ENCODE results near the gene SGCD.

SGCD gene

DNA sequence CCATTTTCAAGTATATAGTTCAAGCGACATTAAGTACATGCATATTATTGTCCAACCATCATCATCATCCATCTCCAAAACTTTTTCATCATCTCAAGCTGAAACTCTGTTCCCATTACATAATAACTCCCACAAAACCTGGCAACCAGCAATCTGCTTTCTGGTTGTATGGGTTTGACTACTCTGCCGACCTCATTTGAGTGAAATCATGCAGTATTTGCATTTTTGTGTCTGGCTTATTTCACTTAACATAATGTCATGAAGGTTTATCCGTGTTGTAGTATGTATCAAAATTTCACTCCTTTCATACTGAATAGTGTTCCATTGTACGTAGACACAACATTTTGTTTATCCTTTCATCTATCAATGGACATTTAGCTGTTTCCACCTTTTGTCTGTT is 74.8 kb downstream of the SGCD start:
- 83 to 85% methylated on average over 1 to 3 of the region's 4 CpGs for WGBS, 2 experiments (ENCODE audit: insufficient coverage in 2 of 2)
- H3K36me3 ChIP-seq (ENCODE audit: control insufficient read depth, insufficient read depth, low read length) = no peaks in the 10 kb centered on the region
- no peak overlapping the region for H3K4me3 ChIP-seq (ENCODE audit: extremely low read depth, insufficient read depth, low read length, poor library complexity, severe bottlenecking)
- H3K27ac ChIP-seq (ENCODE audit: low read depth, low read length, severe bottlenecking) = no peak overlapping the region
- no peaks in the 10 kb centered on the region for H3K4me1 ChIP-seq (ENCODE audit: control insufficient read depth, insufficient read depth, low read length, poor library complexity, severe bottlenecking)
- no peaks in the 10 kb centered on the region for H3K9me3 ChIP-seq (ENCODE audit: control insufficient read depth, low read length)

DNA sequence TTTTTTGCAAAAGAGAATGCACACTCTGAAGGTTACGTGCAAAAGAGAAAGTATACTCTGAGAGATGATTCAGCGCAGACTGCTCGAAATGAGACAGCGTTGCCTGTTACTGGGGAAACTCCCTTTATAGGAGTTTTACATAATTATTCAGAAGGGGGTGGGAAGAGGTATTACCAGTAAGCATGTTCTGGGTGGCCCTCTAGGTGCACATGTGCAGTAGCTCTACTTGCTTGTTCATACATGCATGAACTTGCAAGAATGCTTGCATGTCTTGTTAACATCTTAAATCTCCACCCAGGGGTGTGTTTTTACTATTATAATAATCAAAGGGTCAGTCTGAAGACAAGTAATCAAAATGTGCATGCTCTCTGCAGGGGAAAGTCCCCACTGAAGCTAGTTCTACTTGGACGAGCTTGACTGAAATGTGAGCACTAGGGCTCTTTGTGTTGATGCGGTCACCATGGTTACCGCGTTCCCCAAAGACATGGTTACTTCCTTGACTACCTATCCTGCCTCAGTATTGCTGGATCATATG is 75.5 kb downstream of the SGCD start:
- Histone ChIP-seq H3K27ac (ENCODE audit: low read depth, low read length, severe bottlenecking) (no peak overlapping the region), H3K9me3 (ENCODE audit: control insufficient read depth, low read length) (peaks cover 4% of the 10 kb centered on the region), H3K4me1 (ENCODE audit: control insufficient read depth, insufficient read depth, low read length, poor library complexity, severe bottlenecking) (no peaks in the 10 kb centered on the region), H3K4me3 (ENCODE audit: extremely low read depth, insufficient read depth, low read length, poor library complexity, severe bottlenecking) (no peak overlapping the region), H3K36me3 (ENCODE audit: control insufficient read depth, insufficient read depth, low read length) (no peaks in the 10 kb centered on the region)
- whole genome bisulfite sequencing, 2 experiments (ENCODE audit: insufficient coverage in 2 of 2) = 64 to 83% methylated on average over 2 to 6 of the region's 8 CpGs

DNA sequence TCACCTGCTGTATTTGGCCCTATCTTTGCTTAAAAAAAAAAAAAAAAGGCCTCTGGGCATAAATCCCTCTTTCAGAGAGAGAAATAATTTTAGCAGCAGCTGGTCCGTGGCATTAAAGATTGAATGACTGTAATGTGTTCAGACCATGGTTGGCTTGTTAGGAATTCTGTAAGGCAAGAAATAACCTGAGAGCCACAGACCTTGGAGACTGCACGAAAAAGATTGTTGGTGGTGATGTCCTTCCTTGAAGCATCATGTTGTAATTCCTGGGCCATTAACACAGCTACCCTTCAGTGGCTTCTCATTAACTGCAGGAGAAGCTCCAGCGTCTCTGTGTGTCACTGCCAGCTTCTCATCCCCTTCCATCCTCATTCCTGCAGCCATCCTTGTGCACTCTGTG is 79.0 kb downstream of the SGCD start:
- Histone ChIP-seq H3K27ac (ENCODE audit: low read depth, low read length, severe bottlenecking) (no peak overlapping the region), H3K36me3 (ENCODE audit: control insufficient read depth, insufficient read depth, low read length) (no peaks in the 10 kb centered on the region), H3K4me1 (ENCODE audit: control insufficient read depth, insufficient read depth, low read length, poor library complexity, severe bottlenecking) (peaks cover 3% of the 10 kb centered on the region), H3K9me3 (ENCODE audit: control insufficient read depth, low read length) (peaks cover 4% of the 10 kb centered on the region), H3K4me3 (ENCODE audit: extremely low read depth, insufficient read depth, low read length, poor library complexity, severe bottlenecking) (no peak overlapping the region)
- 85 to 88% methylated on average over 2 to 3 of the region's 3 CpGs for WGBS, 2 experiments (ENCODE audit: insufficient coverage in 2 of 2)

DNA sequence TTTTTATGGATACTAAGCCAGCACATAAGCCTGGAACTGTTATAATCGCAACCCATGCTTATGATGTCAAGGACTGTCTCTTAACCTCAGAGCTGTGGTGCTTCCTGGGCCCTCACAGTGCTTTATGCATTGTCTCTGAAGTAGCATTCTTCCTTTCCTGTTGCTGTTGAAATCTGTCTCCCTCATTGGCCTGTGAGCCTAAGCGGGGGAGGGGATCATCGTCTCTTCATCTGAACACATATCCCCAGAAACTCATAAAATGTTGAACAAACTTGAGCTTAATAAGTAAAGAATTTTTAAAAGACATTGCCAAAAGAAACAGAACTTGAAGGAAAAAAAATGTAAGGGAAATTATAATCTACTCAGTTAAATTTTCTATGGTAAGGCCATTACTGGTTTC is 80.3 kb downstream of the SGCD start:
- Histone ChIP-seq H3K9me3 (ENCODE audit: control insufficient read depth, low read length) (peaks cover 4% of the 10 kb centered on the region), H3K4me3 (ENCODE audit: extremely low read depth, insufficient read depth, low read length, poor library complexity, severe bottlenecking) (no peak overlapping the region), H3K27ac (ENCODE audit: low read depth, low read length, severe bottlenecking) (no peak overlapping the region), H3K36me3 (ENCODE audit: control insufficient read depth, insufficient read depth, low read length) (no peaks in the 10 kb centered on the region), H3K4me1 (ENCODE audit: control insufficient read depth, insufficient read depth, low read length, poor library complexity, severe bottlenecking) (peaks cover 8% of the 10 kb centered on the region)
- 93 to 100% methylated on average over 1 of the region's 3 CpGs for WGBS, 2 experiments (ENCODE audit: insufficient coverage in 2 of 2)

DNA sequence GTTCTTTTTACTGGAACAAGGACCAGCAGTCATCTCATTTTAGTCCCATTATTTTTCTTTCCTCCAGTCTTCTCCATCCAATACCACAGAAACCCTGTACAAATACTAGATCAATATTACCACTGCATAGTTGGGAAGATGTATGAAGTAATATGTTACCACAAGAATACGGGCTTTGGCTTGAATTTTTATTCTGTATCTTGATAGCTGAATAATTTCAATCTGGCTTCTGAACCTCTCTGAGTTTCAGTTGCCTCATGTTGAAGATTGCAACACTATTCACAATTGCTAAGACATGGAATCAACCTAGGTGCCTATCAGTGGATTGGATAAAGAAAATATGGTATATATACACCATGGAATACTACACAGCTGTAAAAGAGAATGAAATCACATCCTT is 82.9 kb downstream of the SGCD start:
- Histone ChIP-seq H3K4me1 (ENCODE audit: control insufficient read depth, insufficient read depth, low read length, poor library complexity, severe bottlenecking) (peaks cover 8% of the 10 kb centered on the region), H3K36me3 (ENCODE audit: control insufficient read depth, insufficient read depth, low read length) (no peaks in the 10 kb centered on the region), H3K27ac (ENCODE audit: low read depth, low read length, severe bottlenecking) (no peak overlapping the region), H3K9me3 (ENCODE audit: control insufficient read depth, low read length) (peaks cover 4% of the 10 kb centered on the region), H3K4me3 (ENCODE audit: extremely low read depth, insufficient read depth, low read length, poor library complexity, severe bottlenecking) (no peak overlapping the region)
- WGBS, 2 experiments (ENCODE audit: insufficient coverage in 2 of 2) = no CpG with 5 or more reads among the region's 1 CpG

DNA sequence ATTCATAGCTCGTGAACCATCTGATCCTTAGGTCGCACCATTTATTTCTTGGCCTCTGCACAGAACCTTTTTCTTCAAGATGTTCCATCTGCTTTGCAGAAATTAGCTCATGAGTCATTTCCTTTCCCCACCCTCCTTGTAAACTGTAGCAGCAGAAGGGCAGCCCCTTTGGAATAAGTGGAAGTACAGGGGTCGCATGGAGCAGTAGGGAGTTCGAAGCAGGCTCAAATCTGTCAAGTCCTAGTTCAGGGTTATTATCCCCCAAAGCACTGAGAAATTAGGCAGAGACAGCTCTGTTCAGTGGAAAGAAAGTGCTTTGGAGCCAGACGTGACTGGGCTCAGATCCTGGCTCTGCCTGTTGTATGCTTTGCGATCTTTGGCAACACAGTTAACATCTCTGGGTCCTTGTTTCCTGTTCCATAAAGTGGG is 84.2 kb downstream of the SGCD start:
- H3K9me3 ChIP-seq (ENCODE audit: control insufficient read depth, low read length) = peaks cover 4% of the 10 kb centered on the region
- H3K27ac ChIP-seq (ENCODE audit: low read depth, low read length, severe bottlenecking) = no peak overlapping the region
- no peaks in the 10 kb centered on the region for H3K36me3 ChIP-seq (ENCODE audit: control insufficient read depth, insufficient read depth, low read length)
- peaks cover 8% of the 10 kb centered on the region for H3K4me1 ChIP-seq (ENCODE audit: control insufficient read depth, insufficient read depth, low read length, poor library complexity, severe bottlenecking)
- no peak overlapping the region for H3K4me3 ChIP-seq (ENCODE audit: extremely low read depth, insufficient read depth, low read length, poor library complexity, severe bottlenecking)
- 78 to 82% methylated on average over 2 to 4 of the region's 6 CpGs for WGBS, 2 experiments (ENCODE audit: insufficient coverage in 2 of 2)

DNA sequence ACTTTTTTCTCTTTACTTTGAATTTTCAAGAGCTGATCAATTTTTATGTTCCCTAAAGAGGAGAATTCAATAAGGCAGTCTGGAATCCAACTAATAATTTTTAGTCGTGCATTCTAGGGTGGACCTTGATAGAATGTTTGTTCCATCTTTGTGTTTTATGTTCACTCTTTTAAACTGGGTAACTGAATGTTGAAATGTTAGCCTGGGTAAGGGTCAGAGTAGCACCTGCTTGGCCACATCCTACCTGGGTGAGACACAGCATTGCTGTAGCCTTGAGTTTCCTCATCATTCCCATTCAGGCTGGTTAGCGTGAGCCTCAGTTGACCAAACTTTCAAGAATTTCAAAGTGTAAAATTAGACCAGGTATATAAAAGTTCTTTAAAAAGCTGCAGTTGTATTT is 85.0 kb downstream of the SGCD start:
- Histone ChIP-seq H3K4me3 (ENCODE audit: extremely low read depth, insufficient read depth, low read length, poor library complexity, severe bottlenecking) (no peak overlapping the region), H3K27ac (ENCODE audit: low read depth, low read length, severe bottlenecking) (no peak overlapping the region)
- 100% methylated on average over 1 of the region's 2 CpGs for WGBS, 2 experiments (ENCODE audit: insufficient coverage in 2 of 2)

DNA sequence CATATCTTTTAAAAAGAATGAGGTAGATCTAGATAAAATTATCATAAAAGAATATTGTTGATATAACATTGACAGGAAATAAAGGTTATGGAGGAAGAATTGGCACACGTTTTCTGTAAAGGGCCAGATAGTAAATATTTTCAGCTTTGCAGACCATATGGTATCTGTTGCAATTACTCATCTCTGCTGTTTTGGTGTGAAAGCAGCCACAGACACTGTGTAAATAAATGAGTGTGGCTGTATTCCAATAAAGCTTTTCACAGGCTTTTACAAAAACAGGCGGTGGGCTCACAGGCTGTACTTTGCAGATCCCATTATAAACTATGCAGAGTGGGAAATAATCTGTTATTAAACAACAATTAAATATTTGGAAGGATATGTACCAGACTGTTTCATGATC is 87.4 kb downstream of the SGCD start:
- Histone ChIP-seq H3K4me3 (ENCODE audit: extremely low read depth, insufficient read depth, low read length, poor library complexity, severe bottlenecking) (no peak overlapping the region), H3K9me3 (ENCODE audit: control insufficient read depth, low read length) (no peaks in the 10 kb centered on the region), H3K27ac (ENCODE audit: low read depth, low read length, severe bottlenecking) (no peak overlapping the region), H3K36me3 (ENCODE audit: control insufficient read depth, insufficient read depth, low read length) (no peaks in the 10 kb centered on the region), H3K4me1 (ENCODE audit: control insufficient read depth, insufficient read depth, low read length, poor library complexity, severe bottlenecking) (peaks cover 8% of the 10 kb centered on the region)
- WGBS, 2 experiments (ENCODE audit: insufficient coverage in 2 of 2) = 100% methylated on average over 1 of the region's 2 CpGs; no CpG with 5 or more reads in 1 of the 2 experiments

More for the DNA sequence above, 85.0 kb downstream of the SGCD start:
- no peaks in the 10 kb centered on the region for H3K36me3 ChIP-seq (ENCODE audit: control insufficient read depth, insufficient read depth, low read length)
- peaks cover 4% of the 10 kb centered on the region for H3K9me3 ChIP-seq (ENCODE audit: control insufficient read depth, low read length)
- H3K4me1 ChIP-seq (ENCODE audit: control insufficient read depth, insufficient read depth, low read length, poor library complexity, severe bottlenecking) = peaks cover 8% of the 10 kb centered on the region

DNA sequence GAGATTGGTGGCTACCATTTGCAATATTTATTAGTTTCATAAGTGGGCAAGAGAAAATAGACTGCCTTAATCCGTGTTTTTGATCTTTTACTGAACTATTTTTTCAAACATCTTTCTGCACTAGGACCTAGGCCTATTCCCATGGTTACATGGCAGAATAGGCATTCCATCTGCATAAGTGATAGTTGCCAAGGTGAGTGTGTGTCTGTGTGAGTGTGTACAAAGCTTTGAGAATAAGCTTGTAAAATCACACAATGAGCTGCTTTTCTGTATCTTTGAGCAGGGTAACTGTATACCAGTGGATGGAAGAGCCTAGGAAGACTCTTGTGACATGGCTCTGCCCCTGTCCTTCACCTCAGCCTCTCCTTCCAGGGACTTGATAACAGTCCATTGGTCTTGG is 92.7 kb downstream of the SGCD start:
- Histone ChIP-seq H3K9me3 (ENCODE audit: control insufficient read depth, low read length) (no peaks in the 10 kb centered on the region), H3K4me1 (ENCODE audit: control insufficient read depth, insufficient read depth, low read length, poor library complexity, severe bottlenecking) (no peaks in the 10 kb centered on the region), H3K27ac (ENCODE audit: low read depth, low read length, severe bottlenecking) (no peak overlapping the region), H3K36me3 (ENCODE audit: control insufficient read depth, insufficient read depth, low read length) (no peaks in the 10 kb centered on the region), H3K4me3 (ENCODE audit: extremely low read depth, insufficient read depth, low read length, poor library complexity, severe bottlenecking) (no peak overlapping the region)
- WGBS, 2 experiments (ENCODE audit: insufficient coverage in 2 of 2) = no CpG with 5 or more reads among the region's 1 CpG

DNA sequence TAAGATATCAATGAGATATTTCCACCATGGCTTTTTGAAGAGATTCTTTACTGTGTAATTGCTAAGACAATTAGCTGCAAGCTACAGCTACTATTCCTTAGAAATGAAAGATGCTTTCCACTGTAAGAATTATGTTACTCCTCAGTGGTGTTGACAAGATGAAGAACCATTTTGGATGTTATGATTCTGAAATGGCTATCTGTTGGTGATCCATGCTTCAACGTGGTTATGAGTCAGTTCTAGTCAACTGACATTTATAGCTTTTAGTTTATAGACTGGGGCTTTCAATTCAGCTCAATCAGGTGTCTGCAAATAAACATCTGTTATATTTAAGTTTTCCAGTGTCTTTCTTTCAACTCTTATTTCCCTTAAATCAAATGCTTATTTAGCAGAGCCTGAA is 93.7 kb downstream of the SGCD start:
- 80% methylated on average over 1 of the region's 1 CpG; no CpG with 5 or more reads in 1 of the 2 experiments for WGBS, 2 experiments (ENCODE audit: insufficient coverage in 2 of 2)
- Histone ChIP-seq H3K27ac (ENCODE audit: low read depth, low read length, severe bottlenecking) (no peak overlapping the region), H3K4me3 (ENCODE audit: extremely low read depth, insufficient read depth, low read length, poor library complexity, severe bottlenecking) (no peak overlapping the region), H3K4me1 (ENCODE audit: control insufficient read depth, insufficient read depth, low read length, poor library complexity, severe bottlenecking) (no peaks in the 10 kb centered on the region), H3K36me3 (ENCODE audit: control insufficient read depth, insufficient read depth, low read length) (no peaks in the 10 kb centered on the region), H3K9me3 (ENCODE audit: control insufficient read depth, low read length) (no peaks in the 10 kb centered on the region)

DNA sequence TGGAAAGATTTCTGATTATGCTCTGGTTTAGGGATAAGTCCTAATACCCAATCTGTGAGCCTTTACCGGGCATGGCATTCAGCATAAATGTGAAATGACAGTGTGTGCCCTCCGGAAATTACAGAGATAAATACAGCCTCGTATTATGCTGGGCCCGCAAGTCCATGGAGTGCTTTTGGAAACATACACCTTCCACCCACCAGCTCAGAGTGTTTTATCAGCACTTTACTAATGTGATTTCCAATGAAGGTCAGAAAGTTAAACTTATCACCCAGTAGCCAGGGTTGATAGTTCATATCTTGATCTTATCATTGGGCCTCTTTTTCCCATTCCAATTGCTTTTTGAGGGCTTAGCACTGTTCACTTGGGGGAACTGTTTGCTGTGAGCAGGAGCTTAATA is 94.8 kb downstream of the SGCD start:
- H3K4me1 ChIP-seq (ENCODE audit: control insufficient read depth, insufficient read depth, low read length, poor library complexity, severe bottlenecking) = no peaks in the 10 kb centered on the region
- H3K4me3 ChIP-seq (ENCODE audit: extremely low read depth, insufficient read depth, low read length, poor library complexity, severe bottlenecking) = no peak overlapping the region
- H3K9me3 ChIP-seq (ENCODE audit: control insufficient read depth, low read length) = no peaks in the 10 kb centered on the region
- WGBS, 2 experiments (ENCODE audit: insufficient coverage in 2 of 2) = 43 to 81% methylated on average over 2 to 4 of the region's 4 CpGs
- no peak overlapping the region for H3K27ac ChIP-seq (ENCODE audit: low read depth, low read length, severe bottlenecking)
- H3K36me3 ChIP-seq (ENCODE audit: control insufficient read depth, insufficient read depth, low read length) = no peaks in the 10 kb centered on the region

All from mesodermal cell (in vitro differentiated cells).